Liver (tissue), 3 donors: ENCODE measurements around the gene AIG1.

Source experiments
- ATF3 ChIP-seq: IDR thresholded peaks from 2 replicates; pipeline ENCODE4 v1.6.1; 2016; ENCODE audit warnings: antibody characterized with exemption
- CTCF ChIP-seq: fragments of 150-350 bp; IDR thresholded peaks from 2 replicates; pipeline ENCODE4 v1.5.1; 2017; ENCODE audit warnings: improper control_type of control experiment, low read depth, low read length; ENCODE audit not compliant: missing input control
- REST ChIP-seq: IDR thresholded peaks from 2 replicates; pipeline ENCODE4 v1.6.1; 2016; ENCODE audit warnings: antibody characterized with exemption, mild to moderate bottlenecking
- donor health status: healthy.
- donor health status: healthy.

- TF ChIP-seq REST (no peak), ATF3 (no peak), CTCF (no peak)
Observed at GRCh38 chr6:143271024-143271423, 210.3 kb downstream of the AIG1 start.
